ENCODE data around the gene NUCKS1. TPM values are rescaled to one million over a fixed set of nuclear protein-coding genes. Genes with fewer than 3 reads are reported as not detected.

NUCKS1 gene
- total and polyA plus RNA-seq, 10 of the 15 experiments (the other 5 are each of a cell fraction or from before 2014, with no cell fraction given), result 40.5 to 135 (median 55.5) TPM

GRCh38 chr1:205699416-205699815, 50.6 kb downstream of the NUCKS1 start (continued):
- TF ChIP-seq ATF2 (IDR thresholded peaks at IDR 0.05; ENCODE audit: low read length) (no peak), TCF7 (IDR thresholded peaks at IDR 0.05; ENCODE audit: borderline replicate concordance) (no peak), SRF (IDR thresholded peaks at IDR 0.05; ENCODE audit: low read depth in 2 of 2, low read length in 2 of 2) (no peak), BACH1 (IDR thresholded peaks at IDR 0.05; ENCODE audit: borderline replicate concordance) (no peak)

- Histone ChIP-seq H2AFZ (ENCODE audit: control insufficient read depth, low read depth, low read length) (no peak overlapping the region), H3K9me3 (replicated peaks; ENCODE audit: control insufficient read depth, insufficient read depth, low read length) (no peaks in the 10 kb centered on the region), H4K20me1 (ENCODE audit: control insufficient read depth, insufficient read depth) (no peaks in the 10 kb centered on the region), H3K4me1 (ENCODE audit: control insufficient read depth, insufficient read depth, low read length) (no peaks in the 10 kb centered on the region), H3K27me3 (replicated peaks in 1 of 2; ENCODE audit: control insufficient read depth in 2 of 2, insufficient read depth in 2 of 2, low read length in 1 of 2) (no peaks in the 10 kb centered on the region), H3K4me2 (ENCODE audit: control insufficient read depth, insufficient read depth) (no peak overlapping the region), H3K79me2 (ENCODE audit: control insufficient read depth, insufficient read depth, low read length) (no peaks in the 10 kb centered on the region), H3K27ac (ENCODE audit: control insufficient read depth, insufficient read depth) (no peak overlapping the region), H3K36me3 (ENCODE audit: control insufficient read depth in 2 of 2, insufficient read depth in 2 of 2, low read length in 1 of 2) (no peaks in the 10 kb centered on the region), H3K4me3 (no peak overlapping the region), H3K9ac (ENCODE audit: control insufficient read depth, insufficient read depth, low read length) (no peak overlapping the region)
- ChIA-PET CTCF (interaction anchor here (1.1 to 2.9 kb wide), 3 partner anchors 13 to 40 kb away, joined by 3 to 18 read pairs (median 10); no protein-coding TSS in a partner anchor), POLR2A (interaction anchor here (0.7 kb wide), 2 partner anchors 109 to 870 kb away, joined by 3 to 4 read pairs; no protein-coding TSS in a partner anchor), SMC1A (ENCODE audit: uncharacterized antibody, unreplicated experiment) (interaction anchor here (1.3 to 19.5 kb wide), 3 partner anchors 10 to 32 kb away, joined by 4 to 1008 read pairs (median 34); no protein-coding TSS in a partner anchor), RAD21 (ENCODE audit: unreplicated experiment) (no interaction called here)
- FAIRE-seq, result no peak
- in situ Hi-C loops (cut with MboI) (no loop called here), intact Hi-C loops (cut with micrococcal nuclease; ENCODE audit: unreplicated experiment) (no loop called here)
- WGBS (ENCODE audit: insufficient coverage, insufficient replicate concordance, low lambda C conversion rate, missing lambda C conversion rate), result 89% methylated on average over 4 of the region's 4 CpGs
- DNase-seq (ENCODE audit: low read depth, low spot score), result no peak
- no peak for ATAC-seq
- TF ChIP-seq EED (IDR thresholded peaks at IDR 0.05; ENCODE audit: low read depth) (no peak), NRF1 (conservative IDR thresholded peaks at IDR 0.05; ENCODE audit: low read depth, low read length) (no peak), STAT1 (conservative IDR thresholded peaks at IDR 0.05) (no peak), KAT2A (conservative IDR thresholded peaks at IDR 0.05; ENCODE audit: control insufficient read depth, low read depth, low read length) (no peak), PAX8 (IDR thresholded peaks at IDR 0.05) (no peak), ZNF274 (IDR thresholded peaks at IDR 0.05; ENCODE audit: insufficient read depth, insufficient read length) (no peak), ESRRA (IDR thresholded peaks at IDR 0.05; ENCODE audit: low read length) (no peak), CHD2 (IDR thresholded peaks at IDR 0.05; ENCODE audit: borderline replicate concordance, low read depth, low read length) (no peak), JUNB (IDR thresholded peaks at IDR 0.05) (no peak), ATF2 (IDR thresholded peaks at IDR 0.05; ENCODE audit: low read length) (no peak), NR2C2 (IDR thresholded peaks at IDR 0.05; ENCODE audit: borderline replicate concordance, control insufficient read depth, insufficient read length, low read depth) (no peak), MEF2A (IDR thresholded peaks at IDR 0.05; ENCODE audit: insufficient read depth, low read depth, low read length) (no peak)
- TF ChIP-seq, protein P1, sequence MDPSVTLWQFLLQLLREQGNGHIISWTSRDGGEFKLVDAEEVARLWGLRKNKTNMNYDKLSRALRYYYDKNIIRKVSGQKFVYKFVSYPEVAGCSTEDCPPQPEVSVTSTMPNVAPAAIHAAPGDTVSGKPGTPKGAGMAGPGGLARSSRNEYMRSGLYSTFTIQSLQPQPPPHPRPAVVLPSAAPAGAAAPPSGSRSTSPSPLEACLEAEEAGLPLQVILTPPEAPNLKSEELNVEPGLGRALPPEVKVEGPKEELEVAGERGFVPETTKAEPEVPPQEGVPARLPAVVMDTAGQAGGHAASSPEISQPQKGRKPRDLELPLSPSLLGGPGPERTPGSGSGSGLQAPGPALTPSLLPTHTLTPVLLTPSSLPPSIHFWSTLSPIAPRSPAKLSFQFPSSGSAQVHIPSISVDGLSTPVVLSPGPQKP (IDR thresholded peaks at IDR 0.05; ENCODE audit: low read depth, low read length), result no peak
- TF ChIP-seq, protein P2, sequence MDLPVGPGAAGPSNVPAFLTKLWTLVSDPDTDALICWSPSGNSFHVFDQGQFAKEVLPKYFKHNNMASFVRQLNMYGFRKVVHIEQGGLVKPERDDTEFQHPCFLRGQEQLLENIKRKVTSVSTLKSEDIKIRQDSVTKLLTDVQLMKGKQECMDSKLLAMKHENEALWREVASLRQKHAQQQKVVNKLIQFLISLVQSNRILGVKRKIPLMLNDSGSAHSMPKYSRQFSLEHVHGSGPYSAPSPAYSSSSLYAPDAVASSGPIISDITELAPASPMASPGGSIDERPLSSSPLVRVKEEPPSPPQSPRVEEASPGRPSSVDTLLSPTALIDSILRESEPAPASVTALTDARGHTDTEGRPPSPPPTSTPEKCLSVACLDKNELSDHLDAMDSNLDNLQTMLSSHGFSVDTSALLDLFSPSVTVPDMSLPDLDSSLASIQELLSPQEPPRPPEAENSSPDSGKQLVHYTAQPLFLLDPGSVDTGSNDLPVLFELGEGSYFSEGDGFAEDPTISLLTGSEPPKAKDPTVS (IDR thresholded peaks at IDR 0.05; ENCODE audit: low read depth, low read length), result no peak
- BruUV-seq (replicated peaks), result no TSS peak
Observed at GRCh38 chr1:205698921-205699320, 51.1 kb downstream of the NUCKS1 start.

Data from GM12878 (cell line).